Measurements from ENCODE around the gene ZFP36L2. TPM values are rescaled to one million over a fixed set of nuclear protein-coding genes. Genes with fewer than 3 reads are reported as not detected.
A peak's percentile ranks its signal among the peaks of the same experiment; 100 is the strongest.

Gene ZFP36L2
- total RNA-seq, 4 donors from 2014 or later = 81.7 to 117 (median 85.7) TPM

GRCh38 chr2:43230951-43231827, 4.8 kb upstream of the ZFP36L2 start:
- Histone ChIP-seq H3K27ac (replicated peaks in 1 of 4) (peak overlapping the region in 2 of 4 donors; percentile 8 to 25), H3K27me3 (no peaks in the 10 kb centered on the region), H3K36me3 (peaks cover 0 to 21% (median 11%) of the 10 kb centered on the region in 4 donors), H3K4me3 (no peak overlapping the region), H3K9me3 (no peaks in the 10 kb centered on the region), H3K4me1 (peaks cover 22 to 53% (median 39%) of the 10 kb centered on the region in 4 donors)
- intact Hi-C loops (cut with DNase I) = loop anchor here (2.0 to 5.0 kb wide), 2 partner anchors 209 to 402 kb away; no protein-coding TSS in a partner anchor
- TF ChIP-seq EP300 (IDR thresholded peaks at IDR 0.05) = no peak
- TF ChIP-seq POLR2A (IDR thresholded peaks at IDR 0.05; ENCODE audit: low read depth) = no peak
- no peak for TF ChIP-seq CTCF (IDR thresholded peaks at IDR 0.05)
- no peak for TF ChIP-seq POLR2AphosphoS5 (IDR thresholded peaks at IDR 0.05)
- WGBS = 95% methylated on average over 6 of the region's 7 CpGs
- DNase-seq (ENCODE audit: extremely low spot score) = no peak

GRCh38 chr2:43230351-43230885, 4.0 kb upstream of the ZFP36L2 start:
- peaks cover 2 to 25% (median 12%) of the 10 kb centered on the region in 4 donors for H3K36me3 ChIP-seq
- peaks cover 22 to 53% (median 37%) of the 10 kb centered on the region in 4 donors for H3K4me1 ChIP-seq
- no peaks in the 10 kb centered on the region for H3K9me3 ChIP-seq
- H3K27me3 ChIP-seq = no peaks in the 10 kb centered on the region
- 83% methylated on average over 4 of the region's 4 CpGs for WGBS
- H3K27ac ChIP-seq (replicated peaks in 1 of 4) = peak overlapping the region in 2 of 4 donors; percentile 9 to 100
- no peak for DNase-seq (ENCODE audit: extremely low spot score)
- no peak overlapping the region for H3K4me3 ChIP-seq
- intact Hi-C loops (cut with DNase I) = loop anchor here (2.0 to 5.0 kb wide), 2 partner anchors 208 to 402 kb away; no protein-coding TSS in a partner anchor
- TF ChIP-seq POLR2A (IDR thresholded peaks at IDR 0.05; ENCODE audit: low read depth) = no peak
- no peak for TF ChIP-seq CTCF (IDR thresholded peaks at IDR 0.05)
- no peak for TF ChIP-seq POLR2AphosphoS5 (IDR thresholded peaks at IDR 0.05)
- TF ChIP-seq EP300 (IDR thresholded peaks at IDR 0.05) = no peak

GRCh38 chr2:43228756-43229659, 2.6 kb upstream of the ZFP36L2 start:
- DNase-seq (ENCODE audit: extremely low spot score) = no peak

More at GRCh38 chr2:43228756-43229659, 2.6 kb upstream of the ZFP36L2 start:
- no peaks in the 10 kb centered on the region for H3K9me3 ChIP-seq
- no peaks in the 10 kb centered on the region for H3K27me3 ChIP-seq
- TF ChIP-seq POLR2AphosphoS5 (IDR thresholded peaks at IDR 0.05) (no peak), CTCF (IDR thresholded peaks at IDR 0.05) (no peak)
- H3K27ac ChIP-seq (replicated peaks in 1 of 4) = peak overlapping the region; percentile 97 to 100 (median 98)
- WGBS = 49% methylated on average over 6 of the region's 6 CpGs
- intact Hi-C loops (cut with DNase I) = loop anchor here (2.0 to 5.0 kb wide), 4 partner anchors 142 to 282 kb away; no protein-coding TSS in a partner anchor
- H3K4me1 ChIP-seq = peaks cover 22 to 58% (median 37%) of the 10 kb centered on the region in 4 donors
- H3K4me3 ChIP-seq = no peak overlapping the region
- H3K36me3 ChIP-seq = peaks cover 15 to 39% (median 25%) of the 10 kb centered on the region in 4 donors
